ENCODE results near the gene XRCC3. TPM values are rescaled to one million over a fixed set of nuclear protein-coding genes. Genes with fewer than 3 reads are reported as not detected.

XRCC3 gene
- total RNA-seq = 10 to 100 TPM; 43.7 to 46.9 TPM

DNA sequence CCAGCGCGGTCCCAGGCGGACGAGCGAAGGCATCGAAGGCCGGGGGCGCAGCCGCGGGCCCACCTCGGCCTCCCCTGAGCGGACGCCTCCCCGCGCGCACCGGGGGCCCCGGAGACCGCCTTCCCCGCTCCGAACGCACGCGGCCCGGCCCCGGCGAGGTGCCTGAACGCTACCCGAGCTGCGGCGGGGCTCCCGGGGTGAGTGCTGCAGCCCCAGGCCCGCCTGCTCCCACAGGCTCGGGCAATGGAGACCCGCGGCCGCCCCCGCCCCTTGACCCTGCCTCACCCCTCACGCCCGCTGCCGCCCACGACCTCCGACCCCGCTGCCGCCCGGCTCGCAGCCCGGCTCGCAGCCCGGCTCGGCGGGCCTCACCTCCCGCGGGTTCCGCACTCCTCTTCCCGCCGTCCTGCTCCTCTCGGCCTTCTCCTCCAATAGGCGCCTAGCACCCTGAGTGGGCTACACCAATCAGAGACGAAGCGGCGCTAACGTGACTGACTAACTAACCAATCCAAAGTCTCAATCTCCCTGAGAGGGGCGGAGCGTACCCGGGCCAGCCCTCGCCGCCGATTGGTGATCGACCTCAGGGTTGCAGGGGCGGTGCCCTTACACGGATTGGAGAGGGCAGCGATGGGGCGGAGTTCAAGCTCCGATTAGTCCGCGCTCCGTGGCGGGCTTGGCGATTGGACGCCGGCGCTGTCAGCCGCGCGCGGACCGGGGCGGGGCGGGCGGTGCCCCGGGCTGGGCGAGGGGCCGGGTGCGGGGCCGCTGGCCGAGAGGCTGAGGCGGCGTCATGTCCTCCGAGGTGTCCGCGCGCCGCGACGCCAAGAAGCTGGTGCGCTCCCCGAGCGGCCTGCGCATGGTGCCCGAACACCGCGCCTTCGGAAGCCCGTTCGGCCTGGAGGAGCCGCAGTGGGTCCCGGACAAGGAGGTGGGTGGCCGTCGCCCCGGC is at the start of gene XRCC3, which contains the start of gene ZFYVE21:
Gene XRCC3, minus strand, starts transcription at position 400 of the 949 bp plus-strand sequence. CDS start 4,364 bp downstream, outside the sequence.
Gene ZFYVE21, plus strand, starts transcription at position 759 of the 949 bp plus-strand sequence. Its CDS starts 32 bp downstream, at position 791.
- H3K36me3 Mint-ChIP-seq (ENCODE audit: low read depth) = peaks cover 25% of the 10 kb centered on the region
- no peaks in the 10 kb centered on the region for H3K9me3 Mint-ChIP-seq (ENCODE audit: low read depth)
- peak within 1 kb of the TSS; percentile 81 for H3K4me3 Mint-ChIP-seq
- peak within 1 kb of the TSS; percentile 60 for H3K27ac Mint-ChIP-seq
- H3K27me3 Mint-ChIP-seq = no peaks in the 10 kb centered on the region
- DNase-seq (peak; percentile 100), ATAC-seq (peak; percentile 96)
- intact Hi-C loops (cut with DNase I, micrococcal nuclease) = loop anchor here (1.0 to 10.0 kb wide), 13 partner anchors 86 to 1953 kb away; partner anchors contain the start of genes KLC1 (in 2 of the 2), BAG5 (in 1 of the 2), CDCA4 (in 1 of the 2) and COA8 (in 1 of the 2)
- peaks cover 49% of the 10 kb centered on the region for H3K4me1 Mint-ChIP-seq
- ChIA-PET POLR2A (interaction anchor here (0.5 to 1.0 kb wide), 6 partner anchors 9 to 910 kb away, joined by 3 to 4 read pairs (median 3); no protein-coding TSS in a partner anchor), CTCF (interaction anchor here (0.6 to 1.0 kb wide), 3 partner anchors 35 to 201 kb away, joined by 3 read pairs; no protein-coding TSS in a partner anchor)

DNA sequence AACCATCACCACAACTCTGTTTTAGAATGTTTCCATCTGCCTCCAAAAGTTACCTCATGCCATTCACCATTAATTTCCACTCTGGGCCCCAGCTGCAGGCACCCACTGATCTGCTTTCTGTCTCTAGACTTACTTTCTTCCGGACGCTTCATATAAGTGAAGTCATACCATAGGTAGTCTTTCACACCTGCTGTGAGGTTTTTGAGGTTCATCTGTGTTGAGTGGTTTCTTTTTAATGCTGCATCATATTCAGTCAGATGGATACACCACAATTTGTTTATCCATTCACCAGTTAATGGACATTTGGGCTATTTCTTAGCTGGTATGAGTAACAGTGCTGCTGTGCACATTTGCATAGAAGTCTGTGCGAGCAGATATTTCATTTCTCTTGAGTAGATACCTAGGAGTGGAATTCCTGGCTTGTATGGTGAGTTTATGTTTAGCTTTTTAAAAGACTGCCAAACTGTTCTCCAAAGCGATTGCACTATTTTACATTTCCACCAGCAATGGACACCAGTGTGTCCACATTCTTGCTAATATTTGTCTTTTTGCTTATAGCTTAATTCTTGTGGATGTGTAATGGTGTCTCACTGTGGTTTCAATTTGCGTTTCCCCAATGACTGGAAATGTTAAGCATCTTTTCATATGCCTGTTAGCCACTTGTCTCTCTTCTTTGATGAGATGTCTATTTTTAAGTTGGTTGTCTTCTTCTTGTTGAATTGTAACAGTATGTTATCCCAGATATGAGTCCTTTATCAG is 48.7 kb upstream of the XRCC3 start:
- ChIA-PET POLR2A (no interaction called here), CTCF (interaction anchor here (0.7 kb wide), 2 partner anchors 10 to 22 kb away, joined by 3 to 6 read pairs; no protein-coding TSS in a partner anchor)
- Mint-ChIP-seq H3K36me3 (ENCODE audit: low read depth) (peaks cover 4% of the 10 kb centered on the region), H3K4me1 (peaks cover 8% of the 10 kb centered on the region), H3K4me3 (no peak overlapping the region), H3K27ac (no peak overlapping the region), H3K27me3 (no peaks in the 10 kb centered on the region), H3K9me3 (ENCODE audit: low read depth) (no peaks in the 10 kb centered on the region)
- intact Hi-C loops (cut with DNase I, micrococcal nuclease) = no loop called here
- DNase-seq = peak; percentile 23
- peak; percentile 69 for ATAC-seq

DNA sequence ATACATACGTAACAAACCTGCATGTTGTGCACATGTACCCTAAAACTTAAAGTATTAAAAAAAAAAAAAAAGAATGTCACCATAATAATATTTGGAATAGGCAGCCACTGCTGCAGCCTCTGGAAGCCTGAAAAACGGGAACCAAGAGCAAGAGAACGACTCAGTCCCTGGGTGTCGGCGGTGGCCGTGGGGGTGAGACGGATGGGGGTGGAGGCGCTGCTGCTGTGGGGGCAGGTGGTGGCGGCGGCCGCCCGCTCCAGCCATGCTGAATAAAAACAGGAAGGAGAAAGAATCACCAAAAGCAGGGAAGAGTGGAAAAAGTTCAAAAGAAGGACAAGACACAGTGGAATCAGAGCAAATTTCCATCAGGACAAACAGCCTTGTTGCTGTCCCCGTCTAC is 47.3 kb upstream of the XRCC3 start:
- Mint-ChIP-seq H3K27ac (no peak overlapping the region), H3K9me3 (ENCODE audit: low read depth) (no peaks in the 10 kb centered on the region), H3K4me1 (peaks cover 8% of the 10 kb centered on the region), H3K27me3 (no peaks in the 10 kb centered on the region), H3K4me3 (no peak overlapping the region), H3K36me3 (ENCODE audit: low read depth) (peaks cover 4% of the 10 kb centered on the region)
- intact Hi-C loops (cut with DNase I, micrococcal nuclease) = no loop called here
- DNase-seq = no peak
- no peak for ATAC-seq
- ChIA-PET POLR2A (no interaction called here), CTCF (no interaction called here)

DNA sequence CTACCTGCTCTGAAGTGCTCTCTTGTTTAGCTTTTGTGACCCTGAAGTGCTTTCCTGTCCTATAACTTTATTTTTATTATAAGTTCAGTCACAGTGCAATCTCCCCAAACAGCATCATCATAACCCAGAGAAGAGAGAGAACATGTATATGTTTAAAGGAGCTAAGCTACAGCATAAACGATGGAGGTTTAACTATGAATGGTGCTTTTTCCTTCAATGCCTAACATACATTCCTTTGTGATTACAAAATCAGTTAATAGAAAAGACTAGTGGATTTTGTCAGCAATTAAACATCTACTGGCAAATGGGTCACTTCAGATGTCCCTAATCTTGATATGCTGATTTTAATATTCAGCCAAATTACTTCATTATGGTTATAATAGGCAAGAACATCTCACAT is 46.8 kb upstream of the XRCC3 start:
- ChIA-PET CTCF (no interaction called here), POLR2A (no interaction called here)
- ATAC-seq (no peak), DNase-seq (no peak)
- no peak overlapping the region for H3K4me3 Mint-ChIP-seq
- H3K4me1 Mint-ChIP-seq = peaks cover 8% of the 10 kb centered on the region
- intact Hi-C loops (cut with DNase I, micrococcal nuclease) = no loop called here
- no peak overlapping the region for H3K27ac Mint-ChIP-seq
- no peaks in the 10 kb centered on the region for H3K9me3 Mint-ChIP-seq (ENCODE audit: low read depth)
- no peaks in the 10 kb centered on the region for H3K27me3 Mint-ChIP-seq
- H3K36me3 Mint-ChIP-seq (ENCODE audit: low read depth) = peaks cover 4% of the 10 kb centered on the region

DNA sequence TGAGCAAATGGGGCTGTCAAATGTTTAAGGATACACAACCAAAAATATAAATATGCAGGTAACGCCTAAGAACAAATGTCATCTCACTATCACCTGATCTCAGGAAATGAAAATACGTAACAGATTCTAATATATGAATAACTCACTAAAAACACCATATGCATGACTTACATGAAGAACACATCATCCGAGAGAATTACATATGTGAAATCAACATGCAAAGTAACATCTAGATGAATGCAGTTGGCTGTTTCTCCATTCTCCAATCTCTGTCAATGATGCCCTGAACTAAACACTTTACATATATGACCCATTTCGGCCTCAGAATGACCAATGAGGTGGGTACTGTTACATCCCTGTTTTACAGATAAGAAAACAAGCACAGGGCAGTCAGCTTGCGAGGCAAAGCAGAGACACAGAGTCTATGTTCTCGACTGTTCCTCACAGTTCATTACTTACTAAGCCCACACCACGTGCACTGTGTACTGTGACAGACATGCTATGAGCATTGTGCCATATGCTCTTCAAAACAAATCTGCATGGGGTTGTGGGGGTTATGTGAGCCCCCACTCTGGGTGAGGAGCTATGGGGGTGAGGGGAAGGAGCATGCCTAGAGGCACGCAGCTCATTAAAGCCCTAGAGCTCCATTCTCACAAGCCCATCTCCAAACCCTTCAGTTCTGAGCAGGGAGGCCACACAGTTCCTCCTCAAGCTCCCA is 43.0 kb upstream of the XRCC3 start:
- ChIA-PET POLR2A (no interaction called here), CTCF (interaction anchor here (0.6 to 1.3 kb wide), 3 partner anchors 50 to 778 kb away, joined by 3 read pairs; no protein-coding TSS in a partner anchor)
- intact Hi-C loops (cut with DNase I, micrococcal nuclease) = loop anchor here in 1 of 2 experiments (5.0 kb wide), 1 partner anchor 1179 kb away; no protein-coding TSS in a partner anchor
- DNase-seq = no peak
- ATAC-seq = no peak
- Mint-ChIP-seq H3K4me3 (no peak overlapping the region), H3K4me1 (peaks cover 3% of the 10 kb centered on the region), H3K36me3 (ENCODE audit: low read depth) (peaks cover 2% of the 10 kb centered on the region), H3K27me3 (no peaks in the 10 kb centered on the region), H3K9me3 (ENCODE audit: low read depth) (no peaks in the 10 kb centered on the region), H3K27ac (no peak overlapping the region)

DNA sequence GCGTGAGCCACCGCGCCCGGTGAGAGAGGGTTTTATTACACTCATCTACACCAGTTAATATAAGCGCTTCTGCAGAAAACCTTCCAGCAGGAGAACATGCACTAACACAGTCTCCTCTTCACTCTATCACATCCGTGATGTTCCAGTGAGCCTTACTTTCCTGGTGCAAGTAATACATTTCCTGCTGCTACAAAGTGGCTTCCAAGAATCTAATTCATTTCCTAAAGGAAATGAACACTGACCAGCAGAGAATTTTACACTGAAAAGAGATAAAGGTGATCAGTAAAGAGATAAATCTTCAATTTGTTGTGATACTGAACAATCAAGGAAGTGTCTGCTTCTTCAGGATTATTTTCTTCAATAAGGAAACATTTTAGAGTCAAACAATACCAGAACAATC is 39.8 kb upstream of the XRCC3 start:
- Mint-ChIP-seq H3K4me3 (no peak overlapping the region), H3K27ac (no peak overlapping the region), H3K4me1 (peaks cover 3% of the 10 kb centered on the region), H3K27me3 (no peaks in the 10 kb centered on the region), H3K36me3 (ENCODE audit: low read depth) (peaks cover 2% of the 10 kb centered on the region), H3K9me3 (ENCODE audit: low read depth) (no peaks in the 10 kb centered on the region)
- no peak for ATAC-seq
- intact Hi-C loops (cut with DNase I, micrococcal nuclease) = loop anchor here in 1 of 2 experiments (5.0 kb wide), 1 partner anchor 1182 kb away; no protein-coding TSS in a partner anchor
- CTCF ChIA-PET = no interaction called here
- DNase-seq = no peak
- POLR2A ChIA-PET = no interaction called here

DNA sequence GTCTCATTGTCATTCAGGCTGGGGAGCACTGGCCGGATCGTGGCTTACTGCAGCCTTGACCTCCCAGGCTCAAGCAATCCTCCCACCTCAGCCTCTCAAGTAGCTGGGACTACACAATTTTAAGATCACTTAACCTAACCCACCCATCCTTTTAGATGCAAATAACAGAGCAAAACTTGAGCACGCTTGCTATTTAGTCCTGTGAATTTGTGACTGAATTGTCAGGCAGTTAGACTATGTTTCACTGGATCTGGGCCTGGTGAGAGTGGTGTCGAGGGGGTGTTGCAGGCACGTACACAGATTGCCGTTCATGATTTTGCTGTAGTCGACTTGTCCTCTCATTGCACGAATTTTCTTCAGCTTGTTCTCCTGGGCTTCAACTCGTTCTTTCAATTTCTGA is 38.5 kb upstream of the XRCC3 start:
- Mint-ChIP-seq H3K36me3 (ENCODE audit: low read depth) (peaks cover 5% of the 10 kb centered on the region), H3K9me3 (ENCODE audit: low read depth) (no peaks in the 10 kb centered on the region), H3K27ac (no peak overlapping the region), H3K4me1 (peaks cover 10% of the 10 kb centered on the region), H3K27me3 (no peaks in the 10 kb centered on the region), H3K4me3 (no peak overlapping the region)
- CTCF ChIA-PET = interaction anchor here (0.6 to 1.6 kb wide), 4 partner anchors 11 to 54 kb away, joined by 3 to 5 read pairs (median 4); no protein-coding TSS in a partner anchor
- POLR2A ChIA-PET = no interaction called here
- intact Hi-C loops (cut with DNase I, micrococcal nuclease) = loop anchor here in 1 of 2 experiments (5.0 kb wide), 1 partner anchor 181 kb away; no protein-coding TSS in a partner anchor
- DNase-seq = no peak
- no peak for ATAC-seq

DNA sequence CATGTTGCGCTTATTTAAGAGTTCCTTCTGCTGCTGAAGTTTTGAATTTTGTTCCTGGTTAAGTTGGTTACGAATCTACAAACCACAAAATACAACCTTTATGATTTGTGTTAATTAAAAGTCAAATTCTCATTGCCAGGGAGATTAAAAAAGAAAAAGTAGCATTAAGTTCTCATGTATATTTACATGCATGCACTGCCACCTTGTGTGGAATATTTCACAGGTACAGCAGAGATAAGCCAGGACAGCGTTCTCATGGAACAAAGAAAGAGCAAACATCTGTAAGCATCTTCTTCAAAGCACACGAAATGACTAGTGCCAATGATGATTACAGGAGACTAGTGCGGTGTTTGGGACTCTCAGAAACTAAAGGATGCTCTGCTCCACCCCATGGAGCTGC is 34.6 kb upstream of the XRCC3 start:
- POLR2A ChIA-PET = no interaction called here
- intact Hi-C loops (cut with DNase I, micrococcal nuclease) = loop anchor here in 1 of 2 experiments (5.0 kb wide), 1 partner anchor 178 kb away; no protein-coding TSS in a partner anchor
- Mint-ChIP-seq H3K27ac (no peak overlapping the region), H3K36me3 (ENCODE audit: low read depth) (peaks cover 6% of the 10 kb centered on the region), H3K4me1 (peaks cover 16% of the 10 kb centered on the region), H3K4me3 (no peak overlapping the region), H3K9me3 (ENCODE audit: low read depth) (no peaks in the 10 kb centered on the region), H3K27me3 (no peaks in the 10 kb centered on the region)
- CTCF ChIA-PET = interaction anchor here (0.7 kb wide), 1 partner anchor 14 kb away, joined by 3 read pairs; no protein-coding TSS in a partner anchor
- ATAC-seq (no peak), DNase-seq (no peak)

DNA sequence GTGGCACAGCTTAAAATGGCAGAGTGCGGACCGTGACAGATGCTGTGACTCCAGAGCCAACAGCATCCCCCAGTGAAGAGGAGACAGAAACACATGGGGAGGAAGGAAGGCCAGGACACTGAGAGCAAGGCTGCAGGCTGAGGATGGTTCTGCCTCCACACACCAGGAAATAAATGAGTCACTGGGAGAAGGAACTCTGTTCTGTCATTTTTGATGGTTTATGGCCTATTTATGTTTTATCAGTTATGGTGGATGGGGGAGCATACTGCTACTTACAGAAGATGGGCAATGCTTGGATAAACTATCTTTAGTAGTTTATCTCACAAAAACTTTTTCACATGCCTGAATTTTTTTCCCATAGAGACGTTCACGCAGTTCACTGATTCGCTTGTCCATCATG is 34.2 kb upstream of the XRCC3 start:
- H3K4me3 Mint-ChIP-seq = no peak overlapping the region
- no peaks in the 10 kb centered on the region for H3K9me3 Mint-ChIP-seq (ENCODE audit: low read depth)
- ChIA-PET CTCF (no interaction called here), POLR2A (no interaction called here)
- H3K27me3 Mint-ChIP-seq = no peaks in the 10 kb centered on the region
- no peak for ATAC-seq
- intact Hi-C loops (cut with DNase I, micrococcal nuclease) = no loop called here
- peaks cover 6% of the 10 kb centered on the region for H3K36me3 Mint-ChIP-seq (ENCODE audit: low read depth)
- no peak overlapping the region for H3K27ac Mint-ChIP-seq
- no peak for DNase-seq
- H3K4me1 Mint-ChIP-seq = peaks cover 16% of the 10 kb centered on the region

DNA sequence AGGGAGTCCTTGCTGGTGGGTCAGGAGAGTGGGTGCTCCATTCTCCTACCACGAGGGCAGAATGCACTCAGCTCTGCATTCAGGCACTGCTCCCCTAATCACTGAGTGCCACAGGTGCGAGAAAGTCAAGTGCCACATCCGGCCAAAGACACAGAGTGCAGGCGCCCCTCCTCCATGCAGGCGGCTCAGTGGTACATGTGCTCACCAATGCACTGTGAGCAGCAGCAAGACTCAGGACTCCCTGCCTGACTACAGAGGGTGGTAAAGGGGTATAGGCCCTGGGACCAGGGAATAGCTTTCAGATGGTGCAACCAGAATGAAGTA is 33.2 kb upstream of the XRCC3 start:
- Mint-ChIP-seq H3K27me3 (no peaks in the 10 kb centered on the region), H3K27ac (peak overlapping the region; percentile 70), H3K36me3 (ENCODE audit: low read depth) (peaks cover 4% of the 10 kb centered on the region), H3K4me3 (no peak overlapping the region), H3K9me3 (ENCODE audit: low read depth) (no peaks in the 10 kb centered on the region), H3K4me1 (peaks cover 16% of the 10 kb centered on the region)
- intact Hi-C loops (cut with DNase I, micrococcal nuclease) = no loop called here
- CTCF ChIA-PET = interaction anchor here (0.6 to 0.7 kb wide), 2 partner anchors 70 to 705 kb away, joined by 3 read pairs; no protein-coding TSS in a partner anchor
- peak; percentile 78 for DNase-seq
- peak; percentile 99 for ATAC-seq
- POLR2A ChIA-PET = no interaction called here
